Hypothalamus (tissue), 51 donors: ENCODE results near the gene GRB7.

Experiments used
- DNase-seq, 51 donors: peaks; one replicate each; lab custom pipeline; 2025; lab: John Stamatoyannopoulos, UW

GRB7 gene

GRCh38 chr17:39794249-39794970, 56.7 kb downstream of the GRB7 start:
- DNase-seq, result no peak
